Adrenal gland (tissue), 12 donors: ENCODE results near the gene ETFA. TPM values are rescaled to one million over a fixed set of nuclear protein-coding genes. Genes with fewer than 3 reads are reported as not detected.

Source experiments
- DNase-seq, 7 donors: peaks; one replicate each; pipeline ENCODE4 v3.0.0-alpha.2; 2019 to 2020
- H3K27ac ChIP-seq, 5 donors: fragments of 200-600 bp; sonication (generic) in 4 of 5; 1 replicate in 3 of 5; 2 replicates in 2 of 5; pipeline versions ENCODE4 v1.5.1 to v1.8.0; 2016 to 2020; ENCODE audit warnings: mild to moderate bottlenecking in 1 of 5
- H3K27me3 ChIP-seq: fragments of 200-600 bp; 2 replicates; pipeline ENCODE4 v1.8.0; 2021
- H3K36me3 ChIP-seq, 2 donors: fragments of 200-600 bp; replicated peaks in 1 of 2; 1 replicate in 1 of 2; 2 replicates in 1 of 2; pipeline versions ENCODE4 v1.5.1 to v1.8.0; 2018 to 2022
- H3K4me1 ChIP-seq, 2 donors: fragments of 200-600 bp; replicated peaks in 1 of 2; 1 replicate in 1 of 2; 2 replicates in 1 of 2; pipeline versions ENCODE4 v1.5.1 to v1.8.0; 2018 to 2021
- H3K4me3 ChIP-seq, 4 donors: fragments of 200-600 bp; sonication (generic) in 3 of 4; one replicate each; pipeline ENCODE4 v1.5.1; 2016 to 2018
- H3K9me3 ChIP-seq, 3 donors: fragments of 200-600 bp; sonication (generic) in 1 of 3; replicated peaks in 1 of 3; 1 replicate in 2 of 3; 2 replicates in 1 of 3; pipeline versions ENCODE4 v1.5.1 to v1.8.0; 2016 to 2021
- POLR2A ChIP-seq, 2 donors: fragments of 450-650 bp; IDR thresholded peaks; one replicate each; pipeline ENCODE4 v1.6.1; 2017; ENCODE audit warnings: antibody characterized with exemption in 2 of 2, mild to moderate bottlenecking in 2 of 2, moderate library complexity in 1 of 2
- WGBS, 4 donors: extraction: QIAGEN DNeasy Blood & Tissue Kit in 2 of 4; methylation state at CpG; one replicate each; pipeline versions ENCODE4 v1.1.5 to v1.1.7; 2013 to 2017; 5-methylcytosine and 5-hydroxymethylcytosine counted together
- intact Hi-C, 2 donors: fragments of 100-400 bp; cut with DNase I; formaldehyde crosslinking; loops; one replicate each; pipeline versions ENCODE4 v1.14.1 to v1.15.0; 2022 to 2023
- polyA plus RNA-seq, 3 donors: library from polyadenylated mRNA; stranded (reverse); fragments of 200-250 nt in 2 of 3; fragments of 350-450 nt in 1 of 3; fragmentation: Illumina TruSeq in 1 of 3; extraction: RNeasy Lipid Tissue Mini Kit (QIAGEN cat#74804) in 1 of 3; gene quantifications; one replicate each; pipeline ENCODE4 v1.2.3, GENCODE V29; 2013 to 2014
- total RNA-seq, 9 donors: library from RNA; depleted of rRNA in 4 of 9; stranded (reverse); fragments of >200 nt in 4 of 9; fragments of 120-200 nt in 1 of 9; fragmentation: NEBNext Ultra II Directional in 1 of 9; extraction: Animal tissue kit (Norgen Biotek cat#: 25700) in 1 of 9; gene quantifications; one replicate each; pipeline versions ENCODE4 v1.1.0 to v1.2.4, GENCODE V29; 2013 to 2023
- TF ChIP-seq, protein P1 (sequence below), 6 experiments: fragments of 450-650 bp in 4 of 6; fragments of 200-600 bp in 2 of 6; sonication (generic) in 1 of 6; IDR thresholded peaks; 1 replicate in 5 of 6; 2 replicates in 1 of 6; pipeline versions ENCODE4 v1.5.1 to v1.8.0; 2016 to 2021; ENCODE audit warnings: antibody characterized with exemption in 6 of 6, mild to moderate bottlenecking in 2 of 6, moderate library complexity in 1 of 6
- donor health status: healthy with polysubstance abuse.
- donor health status: Bipolar disorder and iron deficiency.
- donor health status: DM: yes; HTN: yes; CAD: no.
- donor health status: DM: no; HTN: no; CAD: no.
- donor health status: DM: no; HTN: no; CAD: no.
- donor health status: DM: yes; HTN: yes; CAD: no.

ETFA gene
- total and polyA plus RNA-seq, 12 donors, result 50.0 to 339 (median 187) TPM

DNA sequence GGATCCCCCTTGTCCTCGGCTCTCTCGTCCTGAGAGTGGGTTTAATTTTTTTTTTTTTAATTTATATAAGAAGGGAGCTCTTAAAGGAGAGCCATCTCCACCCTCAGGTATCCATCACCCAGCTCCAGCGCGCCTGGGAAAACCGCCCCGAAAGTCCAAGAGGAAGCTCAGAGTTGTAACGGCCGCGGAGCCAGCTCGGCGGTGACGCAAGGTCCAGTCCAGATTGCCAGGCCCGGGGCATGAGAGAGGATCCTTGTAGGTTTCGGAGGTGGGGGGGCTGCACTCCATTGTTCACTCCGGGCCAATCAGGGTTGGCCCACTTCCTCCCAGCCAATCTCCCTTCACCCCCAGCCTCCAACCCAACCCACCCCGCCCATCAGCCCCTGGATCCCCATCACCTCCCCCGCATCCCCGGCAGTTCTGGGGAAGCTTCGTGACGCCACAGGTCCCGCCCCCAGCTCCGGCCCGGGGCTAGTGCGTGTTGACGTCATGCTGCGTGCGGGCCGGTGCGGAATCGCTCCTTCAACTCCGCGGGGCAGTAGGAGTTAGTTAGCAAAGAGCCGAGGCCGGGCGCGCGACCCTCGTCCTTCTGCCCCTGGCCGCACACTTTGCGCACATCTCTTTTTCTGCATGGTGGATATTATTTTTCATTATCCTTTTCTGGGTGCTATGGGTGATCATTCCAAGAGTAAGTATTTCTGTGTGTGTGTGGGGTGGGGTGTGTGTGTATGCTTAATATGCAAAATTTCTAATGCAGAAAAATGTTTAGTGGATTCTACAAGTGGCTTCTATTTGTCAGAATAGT is 25.2 kb upstream of the ETFA start, which contains the start of gene ISL2:
TSS of gene ISL2 (plus strand) at position 520 of the 805 bp plus-strand sequence. CDS start at position 631, 111 bp downstream.
- TF ChIP-seq POLR2A (IDR thresholded peaks at IDR 0.05), result no peak
- TF ChIP-seq, protein P1, sequence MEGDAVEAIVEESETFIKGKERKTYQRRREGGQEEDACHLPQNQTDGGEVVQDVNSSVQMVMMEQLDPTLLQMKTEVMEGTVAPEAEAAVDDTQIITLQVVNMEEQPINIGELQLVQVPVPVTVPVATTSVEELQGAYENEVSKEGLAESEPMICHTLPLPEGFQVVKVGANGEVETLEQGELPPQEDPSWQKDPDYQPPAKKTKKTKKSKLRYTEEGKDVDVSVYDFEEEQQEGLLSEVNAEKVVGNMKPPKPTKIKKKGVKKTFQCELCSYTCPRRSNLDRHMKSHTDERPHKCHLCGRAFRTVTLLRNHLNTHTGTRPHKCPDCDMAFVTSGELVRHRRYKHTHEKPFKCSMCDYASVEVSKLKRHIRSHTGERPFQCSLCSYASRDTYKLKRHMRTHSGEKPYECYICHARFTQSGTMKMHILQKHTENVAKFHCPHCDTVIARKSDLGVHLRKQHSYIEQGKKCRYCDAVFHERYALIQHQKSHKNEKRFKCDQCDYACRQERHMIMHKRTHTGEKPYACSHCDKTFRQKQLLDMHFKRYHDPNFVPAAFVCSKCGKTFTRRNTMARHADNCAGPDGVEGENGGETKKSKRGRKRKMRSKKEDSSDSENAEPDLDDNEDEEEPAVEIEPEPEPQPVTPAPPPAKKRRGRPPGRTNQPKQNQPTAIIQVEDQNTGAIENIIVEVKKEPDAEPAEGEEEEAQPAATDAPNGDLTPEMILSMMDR (IDR thresholded peaks at IDR 0.05), result no peak
- H3K4me3 ChIP-seq, result peak within 1 kb of the TSS in 1 of 4 donors; percentile 36
- WGBS, 4 donors, result 7 to 18% (median 11%) methylated on average over 30 to 40 of the region's 40 CpGs
- peaks cover 21 to 31% of the 10 kb centered on the region in 2 donors for H3K4me1 ChIP-seq
- peaks cover 76% of the 10 kb centered on the region for H3K27me3 ChIP-seq
- intact Hi-C loops, result no loop called here
- no peaks in the 10 kb centered on the region for H3K36me3 ChIP-seq
- H3K27ac ChIP-seq, result no peak within 1 kb of the TSS
- peak in 1 of 7 donors; percentile 15 for DNase-seq
- H3K9me3 ChIP-seq, result no peaks in the 10 kb centered on the region

DNA sequence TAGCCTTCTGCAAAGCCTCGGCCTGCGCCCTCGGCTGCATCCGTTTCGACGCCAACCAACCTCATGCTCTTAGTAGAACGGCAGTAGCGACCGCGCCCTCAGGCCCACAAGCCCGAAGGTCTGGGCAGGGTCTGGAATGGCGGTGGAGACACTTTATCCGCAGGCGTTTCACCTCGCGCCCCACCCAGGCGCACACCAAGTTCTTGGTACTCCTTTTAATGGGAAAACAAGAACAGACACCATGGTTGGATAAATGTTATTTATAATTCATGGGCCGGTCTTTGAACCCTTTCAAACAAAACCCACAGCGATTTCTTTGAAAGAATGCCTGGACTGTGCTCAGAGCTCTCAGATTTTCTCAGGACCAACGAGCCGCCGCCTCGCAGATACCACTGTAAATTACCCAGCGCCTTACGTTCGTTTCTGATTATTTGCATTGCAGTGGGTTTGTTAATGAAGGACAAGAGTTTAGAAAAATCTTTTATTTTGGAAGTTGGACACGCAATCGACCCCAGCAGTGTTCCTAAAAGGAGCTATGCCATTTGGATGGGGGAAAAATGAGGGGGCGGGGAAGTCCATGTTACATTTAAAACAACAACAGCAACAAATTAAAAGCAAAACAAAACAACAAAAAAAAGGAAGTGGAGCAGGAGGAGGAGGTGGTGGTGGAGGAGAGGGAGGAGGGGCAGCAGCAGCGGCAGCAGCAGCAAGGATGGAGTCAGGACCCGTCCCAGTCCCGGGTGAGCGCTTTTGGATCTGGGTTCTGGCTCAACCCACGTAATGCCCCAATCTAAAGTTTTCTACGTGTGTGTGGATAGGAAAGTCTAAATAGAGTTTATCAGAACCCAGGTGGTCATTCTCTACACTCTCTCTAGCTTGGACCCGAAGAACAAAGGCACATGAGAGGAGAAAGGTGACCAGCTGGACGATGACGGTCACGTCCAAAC is 24.3 kb upstream of the ETFA start:
- intact Hi-C loops, result no loop called here
- no peak for TF ChIP-seq POLR2A (IDR thresholded peaks at IDR 0.05)
- TF ChIP-seq, protein P1 (IDR thresholded peaks at IDR 0.05), result no peak
- H3K9me3 ChIP-seq, result no peaks in the 10 kb centered on the region
- H3K36me3 ChIP-seq, result no peaks in the 10 kb centered on the region
- H3K27ac ChIP-seq, result no peak overlapping the region
- H3K27me3 ChIP-seq, result peaks cover 68% of the 10 kb centered on the region
- DNase-seq, result peak in 1 of 7 donors; percentile 12
- WGBS, 4 donors, result 17 to 20% (median 19%) methylated on average over 35 to 39 of the region's 39 CpGs
- peak overlapping the region in 1 of 4 donors; percentile 15 for H3K4me3 ChIP-seq
- peaks cover 13 to 22% of the 10 kb centered on the region in 2 donors for H3K4me1 ChIP-seq

DNA sequence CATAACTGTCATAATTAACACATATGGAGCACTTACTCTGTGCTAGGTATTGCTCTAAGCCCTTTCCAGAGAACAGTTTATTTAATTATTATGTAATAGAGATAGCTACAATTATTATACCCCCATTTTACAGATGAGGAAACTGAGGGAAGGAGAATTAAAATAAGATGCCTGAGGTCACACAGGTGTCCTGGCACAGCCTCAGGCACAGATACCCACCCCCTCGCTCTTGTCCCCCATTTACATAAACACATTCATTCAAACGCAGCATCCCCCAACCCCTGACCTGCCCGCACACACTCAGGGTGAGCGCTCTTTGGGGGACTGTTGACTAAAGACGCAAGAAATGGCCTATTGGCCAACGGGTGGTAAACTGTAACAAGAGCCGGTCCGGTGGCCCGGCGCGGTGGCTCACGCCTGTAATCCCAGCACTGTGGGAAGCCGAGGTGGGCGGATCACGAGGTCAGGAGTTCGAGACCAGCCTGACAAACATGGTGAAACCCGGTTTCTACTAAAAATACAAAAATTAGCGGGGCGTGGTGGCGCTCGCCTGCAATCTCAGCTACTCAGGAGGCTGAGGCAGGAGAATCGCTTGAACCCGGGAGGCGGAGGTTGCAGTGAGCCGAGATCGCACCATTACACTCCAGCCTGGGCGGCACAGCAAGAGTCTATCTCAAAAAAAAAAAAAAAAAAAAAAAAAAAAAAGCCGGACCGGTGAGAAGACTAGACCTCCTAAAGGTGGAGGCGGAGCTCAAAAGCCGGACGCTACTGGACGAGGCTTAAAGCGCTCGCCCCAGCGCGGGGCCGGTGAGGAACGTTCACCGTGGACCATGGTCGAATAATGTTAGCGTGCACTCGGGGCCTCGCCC is 23.4 kb upstream of the ETFA start:
- peaks cover 4 to 13% of the 10 kb centered on the region in 2 donors for H3K4me1 ChIP-seq
- DNase-seq, result peak in 1 of 7 donors; percentile 9
- H3K4me3 ChIP-seq, result no peak overlapping the region
- H3K9me3 ChIP-seq, result no peaks in the 10 kb centered on the region
- H3K27me3 ChIP-seq, result peaks cover 62% of the 10 kb centered on the region
- TF ChIP-seq, protein P1 (IDR thresholded peaks at IDR 0.05), result no peak
- no peak for TF ChIP-seq POLR2A (IDR thresholded peaks at IDR 0.05)
- H3K36me3 ChIP-seq, result no peaks in the 10 kb centered on the region
- no peak overlapping the region for H3K27ac ChIP-seq
- intact Hi-C loops, result loop anchor here in 1 of 2 donors (5.0 kb wide), 1 partner anchor 142 kb away; no protein-coding TSS in a partner anchor
- 25 to 33% (median 25%) methylated on average over 36 to 44 of the region's 44 CpGs for WGBS, 4 donors
